ENCODE measurements around the gene SMYD3.

GRCh38 chr1:245807954-245808719 lies 698.9 kb downstream of the SMYD3 start:
- TF ChIP-seq POLR2A (IDR thresholded peaks at IDR 0.05) (no peak), CTCF (IDR thresholded peaks at IDR 0.05) (no peak)
